Left hindlimb (tissue), 1 donor: ENCODE measurements around the gene OSBPL7.

Experiments used
- DNase-seq: peaks from one replicate; pipeline ENCODE4 v3.0.0-alpha.2; 2018

The OSBPL7 gene

DNA sequence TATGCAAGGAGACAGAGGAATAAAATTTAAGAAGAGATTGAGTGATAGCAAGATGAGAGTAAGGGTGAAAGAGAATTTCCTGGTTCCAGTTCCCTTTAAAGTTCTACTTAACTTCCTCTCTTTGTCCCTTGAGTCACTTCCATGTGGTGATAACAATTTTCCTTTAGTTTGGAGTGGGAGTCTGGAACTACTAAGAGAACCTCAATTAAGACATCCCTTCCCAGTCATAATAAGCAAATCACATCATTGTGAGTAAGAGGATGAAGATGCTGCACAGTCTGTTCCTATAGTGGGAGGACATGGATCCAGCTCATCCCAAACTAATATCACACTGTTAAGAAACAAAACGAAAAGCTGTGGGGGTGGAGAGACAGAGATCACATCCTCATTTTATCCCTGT, 64.2 kb downstream of the OSBPL7 start:
- no peak for DNase-seq
